Sigmoid colon (tissue), 7 donors: Measurements from ENCODE around the gene YIPF3. TPM values are rescaled to one million over a fixed set of nuclear protein-coding genes. Genes with fewer than 3 reads are reported as not detected.

Experiments used
- DNase-seq: peaks from one replicate; pipeline ENCODE4 v3.0.0-alpha.2; 2019
- H3K27ac ChIP-seq, 4 donors: fragments of 200-600 bp; sonication (generic); one replicate each; pipeline ENCODE4 v1.5.1; 2016 to 2019; ENCODE audit warnings: mild to moderate bottlenecking in 1 of 4
- H3K27me3 ChIP-seq, 3 donors: fragments of 200-600 bp; sonication (generic); one replicate each; pipeline ENCODE4 v1.5.1; 2019; ENCODE audit warnings: mild to moderate bottlenecking in 1 of 3
- H3K36me3 ChIP-seq, 4 donors: fragments of 200-600 bp; sonication (generic); one replicate each; pipeline ENCODE4 v1.5.1; 2016 to 2019
- H3K4me1 ChIP-seq, 4 donors: fragments of 200-600 bp; sonication (generic); one replicate each; pipeline ENCODE4 v1.5.1; 2017 to 2019
- H3K4me3 ChIP-seq, 4 donors: fragments of 200-600 bp; sonication (generic); one replicate each; pipeline ENCODE4 v1.5.1; 2017 to 2019; ENCODE audit warnings: mild to moderate bottlenecking in 2 of 4, moderate library complexity in 1 of 4
- H3K9me3 ChIP-seq, 4 donors: fragments of 200-600 bp in 3 of 4; sonication (generic) in 3 of 4; one replicate each; pipeline versions ENCODE4 v1.5.1 to v1.6.1; 2013 to 2019
- EP300 ChIP-seq, 4 donors: sonication (generic); formaldehyde crosslinking; IDR thresholded peaks; one replicate each; pipeline ENCODE4 v1.6.1; 2017; ENCODE audit warnings: antibody characterized with exemption in 4 of 4
- POLR2A ChIP-seq, 2 donors: fragments of 450-650 bp; IDR thresholded peaks; one replicate each; pipeline ENCODE4 v1.6.1; 2016; ENCODE audit warnings: antibody characterized with exemption in 2 of 2, mild to moderate bottlenecking in 2 of 2, moderate library complexity in 2 of 2
- POLR2AphosphoS5 ChIP-seq, 4 donors: sonication (generic); formaldehyde crosslinking; IDR thresholded peaks; one replicate each; pipeline ENCODE4 v1.6.1; 2017; ENCODE audit warnings: antibody characterized with exemption in 4 of 4
- WGBS, 2 donors: extraction: QIAGEN DNeasy Blood & Tissue Kit; methylation state at CpG; one replicate each; pipeline ENCODE4 v1.1.7; 2013; 5-methylcytosine and 5-hydroxymethylcytosine counted together
- intact Hi-C: fragments of 100-400 bp; cut with DNase I; formaldehyde crosslinking; loops from one replicate; pipeline ENCODE4 v1.15.1; 2023
- polyA plus RNA-seq, 3 donors: library from polyadenylated mRNA; stranded (reverse); fragments of 200-250 nt; gene quantifications; one replicate each; pipeline ENCODE4 v1.2.3, GENCODE V29; 2013
- total RNA-seq, 4 donors: library from RNA; depleted of rRNA; stranded (reverse); fragments of >200 nt; gene quantifications; one replicate each; pipeline ENCODE4 v1.1.0, GENCODE V29; 2016
- TF ChIP-seq, protein P1 (sequence below), 4 experiments: fragments of 450-650 bp in 3 of 4; fragments of 200-600 bp in 1 of 4; IDR thresholded peaks; one replicate each; pipeline ENCODE4 v1.5.1; 2016 to 2019; ENCODE audit warnings: antibody characterized with exemption in 4 of 4, mild to moderate bottlenecking in 3 of 4, moderate library complexity in 2 of 4
- donor health status: healthy with polysubstance abuse.
- donor health status: Bipolar disorder and iron deficiency.
- donor health status: healthy.

Gene YIPF3
- total and polyA plus RNA-seq, 7 donors: 35.4 to 93.6 (median 65.6) TPM

- Histone ChIP-seq H3K4me3 (no peak overlapping the region), H3K4me1 (peaks cover 0 to 59% (median 49%) of the 10 kb centered on the region in 4 donors), H3K27ac (peak overlapping the region; percentile 57 to 72 (median 68)), H3K36me3 (peaks cover 0 to 5% (median 0%) of the 10 kb centered on the region in 4 donors), H3K9me3 (no peaks in the 10 kb centered on the region), H3K27me3 (no peaks in the 10 kb centered on the region)
- intact Hi-C loops: no loop called here
- TF ChIP-seq EP300 (IDR thresholded peaks at IDR 0.05): no peak
- TF ChIP-seq POLR2AphosphoS5 (IDR thresholded peaks at IDR 0.05): peak in 1 of 4 donors; percentile 12
- TF ChIP-seq POLR2A (IDR thresholded peaks at IDR 0.05): no peak
- TF ChIP-seq, protein P1, sequence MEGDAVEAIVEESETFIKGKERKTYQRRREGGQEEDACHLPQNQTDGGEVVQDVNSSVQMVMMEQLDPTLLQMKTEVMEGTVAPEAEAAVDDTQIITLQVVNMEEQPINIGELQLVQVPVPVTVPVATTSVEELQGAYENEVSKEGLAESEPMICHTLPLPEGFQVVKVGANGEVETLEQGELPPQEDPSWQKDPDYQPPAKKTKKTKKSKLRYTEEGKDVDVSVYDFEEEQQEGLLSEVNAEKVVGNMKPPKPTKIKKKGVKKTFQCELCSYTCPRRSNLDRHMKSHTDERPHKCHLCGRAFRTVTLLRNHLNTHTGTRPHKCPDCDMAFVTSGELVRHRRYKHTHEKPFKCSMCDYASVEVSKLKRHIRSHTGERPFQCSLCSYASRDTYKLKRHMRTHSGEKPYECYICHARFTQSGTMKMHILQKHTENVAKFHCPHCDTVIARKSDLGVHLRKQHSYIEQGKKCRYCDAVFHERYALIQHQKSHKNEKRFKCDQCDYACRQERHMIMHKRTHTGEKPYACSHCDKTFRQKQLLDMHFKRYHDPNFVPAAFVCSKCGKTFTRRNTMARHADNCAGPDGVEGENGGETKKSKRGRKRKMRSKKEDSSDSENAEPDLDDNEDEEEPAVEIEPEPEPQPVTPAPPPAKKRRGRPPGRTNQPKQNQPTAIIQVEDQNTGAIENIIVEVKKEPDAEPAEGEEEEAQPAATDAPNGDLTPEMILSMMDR (IDR thresholded peaks at IDR 0.05): no peak
- peak; percentile 88 for DNase-seq
- WGBS, 2 donors: 22 to 56% methylated on average over 10 of the region's 10 CpGs
Measured at GRCh38 chr6:43491750-43492661, 24.7 kb downstream of the YIPF3 start.

GRCh38 chr6:43490523-43490939 lies 26.2 kb downstream of the YIPF3 start:
- no peak for DNase-seq
- Histone ChIP-seq H3K27me3 (no peaks in the 10 kb centered on the region), H3K36me3 (peaks cover 0 to 10% (median 0%) of the 10 kb centered on the region in 4 donors), H3K9me3 (no peaks in the 10 kb centered on the region), H3K4me1 (peaks cover 0 to 45% (median 34%) of the 10 kb centered on the region in 4 donors), H3K27ac (no peak overlapping the region), H3K4me3 (no peak overlapping the region)
- TF ChIP-seq EP300 (IDR thresholded peaks at IDR 0.05): no peak
- TF ChIP-seq POLR2AphosphoS5 (IDR thresholded peaks at IDR 0.05): no peak
- TF ChIP-seq, protein P1 (IDR thresholded peaks at IDR 0.05): no peak
- TF ChIP-seq POLR2A (IDR thresholded peaks at IDR 0.05): no peak
- intact Hi-C loops: no loop called here
- 75 to 81% methylated on average over 6 of the region's 6 CpGs for WGBS, 2 donors

DNA sequence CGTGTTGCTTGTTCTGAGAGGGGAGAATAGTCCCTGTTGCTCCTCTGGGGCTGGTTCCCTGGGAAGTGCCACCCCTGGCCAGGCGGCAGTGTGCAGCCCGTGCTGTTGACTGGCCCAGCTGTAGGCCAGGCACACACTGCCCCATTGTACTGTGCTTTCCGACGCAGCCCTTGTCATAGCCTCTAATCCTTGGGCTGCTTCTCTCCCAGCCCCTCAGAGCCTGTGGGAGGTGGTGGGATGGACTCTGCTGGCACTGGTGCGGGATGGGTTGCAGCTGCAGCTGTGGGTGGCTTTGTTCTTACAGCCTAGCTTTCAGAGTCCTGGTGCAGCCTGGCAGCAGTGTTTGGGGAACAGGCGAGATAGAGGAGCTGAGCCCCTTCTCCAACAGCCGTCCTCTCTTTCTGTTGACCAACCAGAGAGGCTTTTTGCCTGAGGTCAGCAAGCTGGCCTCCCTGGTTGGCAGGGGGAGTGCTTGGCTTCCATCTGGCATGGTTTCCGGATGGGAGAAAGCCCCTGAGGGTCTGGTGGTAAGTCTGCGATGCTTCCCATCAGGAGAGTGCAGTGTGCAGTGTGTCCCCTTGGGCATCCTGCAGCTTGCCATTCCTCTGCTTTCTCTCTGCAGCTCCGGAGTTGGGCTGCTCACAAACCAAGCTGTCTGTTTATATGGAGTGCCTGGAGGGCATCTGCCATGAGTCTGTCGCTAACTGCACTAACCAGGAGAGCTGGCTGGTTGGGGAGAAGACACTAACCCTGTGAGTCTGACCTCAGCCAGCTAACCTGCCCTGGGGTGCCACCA lies 27.3 kb downstream of the YIPF3 start:
- no peak for DNase-seq
- no peaks in the 10 kb centered on the region for H3K27me3 ChIP-seq
- no peaks in the 10 kb centered on the region for H3K9me3 ChIP-seq
- H3K4me1 ChIP-seq: peaks cover 0 to 40% (median 27%) of the 10 kb centered on the region in 4 donors
- peaks cover 0 to 11% (median 0%) of the 10 kb centered on the region in 4 donors for H3K36me3 ChIP-seq
- intact Hi-C loops: no loop called here
- H3K27ac ChIP-seq: peak overlapping the region in 1 of 4 donors; percentile 16
- H3K4me3 ChIP-seq: no peak overlapping the region
- 91 to 95% methylated on average over 12 of the region's 12 CpGs for WGBS, 2 donors
- TF ChIP-seq, protein P1 (IDR thresholded peaks at IDR 0.05): no peak
- TF ChIP-seq EP300 (IDR thresholded peaks at IDR 0.05) (no peak), POLR2A (IDR thresholded peaks at IDR 0.05) (no peak), POLR2AphosphoS5 (IDR thresholded peaks at IDR 0.05) (no peak)

DNA sequence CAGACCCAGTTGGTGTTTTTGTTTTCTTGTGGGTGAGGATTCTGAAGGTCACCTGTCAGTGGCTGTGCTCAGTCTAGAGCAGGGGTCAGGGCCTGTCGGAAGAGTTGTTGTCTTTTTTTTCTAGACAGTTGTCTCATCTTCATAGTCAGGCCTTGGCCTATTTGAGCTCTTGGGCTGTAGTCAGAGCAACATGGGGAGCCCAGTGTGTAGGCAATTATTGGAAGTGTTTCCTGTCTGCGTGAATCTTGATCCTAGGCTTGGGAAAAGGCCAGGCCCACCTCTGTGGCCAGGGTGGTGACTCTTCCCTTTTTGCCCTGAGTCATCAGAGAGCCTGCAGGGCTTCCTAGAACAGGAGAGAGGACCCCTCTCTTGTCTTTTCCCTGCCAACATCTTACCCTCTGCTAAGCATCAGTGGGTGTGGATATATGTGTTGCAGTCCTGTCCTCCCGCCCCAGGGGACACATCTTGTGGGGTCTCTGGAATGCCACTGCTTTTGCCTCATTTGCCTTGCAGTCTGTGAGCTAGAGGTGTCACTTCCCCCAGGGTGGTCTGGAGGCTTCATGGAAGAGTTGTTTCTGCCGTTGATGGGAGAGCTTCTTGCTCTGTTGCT lies 28.0 kb downstream of the YIPF3 start:
- Histone ChIP-seq H3K9me3 (no peaks in the 10 kb centered on the region), H3K4me1 (peaks cover 0 to 35% (median 24%) of the 10 kb centered on the region in 4 donors), H3K4me3 (no peak overlapping the region), H3K27me3 (no peaks in the 10 kb centered on the region), H3K27ac (no peak overlapping the region), H3K36me3 (peaks cover 0 to 11% (median 0%) of the 10 kb centered on the region in 4 donors)
- WGBS, 2 donors: 80 to 87% methylated on average over 4 of the region's 4 CpGs
- no peak for TF ChIP-seq POLR2A (IDR thresholded peaks at IDR 0.05)
- no peak for TF ChIP-seq POLR2AphosphoS5 (IDR thresholded peaks at IDR 0.05)
- TF ChIP-seq, protein P1 (IDR thresholded peaks at IDR 0.05): no peak
- no peak for TF ChIP-seq EP300 (IDR thresholded peaks at IDR 0.05)
- intact Hi-C loops: no loop called here
- DNase-seq: no peak
